HG03565 (cell line): ENCODE measurements around the gene MGAT3.

Experiments used
- ATAC-seq: cut with Tn5 transposase; IDR thresholded peaks from one replicate; pipeline ENCODE4 v1.9.1; 2021; ENCODE audit warnings: mild to moderate bottlenecking, moderate library complexity; ENCODE audit not compliant: unreplicated experiment

Gene MGAT3

GRCh38 chr22:39449708-39450107, 7.1 kb upstream of the MGAT3 start:
- ATAC-seq: no peak

- no peak for ATAC-seq
Measured at GRCh38 chr22:39450258-39450955, 6.4 kb upstream of the MGAT3 start.

GRCh38 chr22:39452740-39453040, 4.1 kb upstream of the MGAT3 start:
- no peak for ATAC-seq

GRCh38 chr22:39453765-39454378, 2.9 kb upstream of the MGAT3 start:
- no peak for ATAC-seq

DNA sequence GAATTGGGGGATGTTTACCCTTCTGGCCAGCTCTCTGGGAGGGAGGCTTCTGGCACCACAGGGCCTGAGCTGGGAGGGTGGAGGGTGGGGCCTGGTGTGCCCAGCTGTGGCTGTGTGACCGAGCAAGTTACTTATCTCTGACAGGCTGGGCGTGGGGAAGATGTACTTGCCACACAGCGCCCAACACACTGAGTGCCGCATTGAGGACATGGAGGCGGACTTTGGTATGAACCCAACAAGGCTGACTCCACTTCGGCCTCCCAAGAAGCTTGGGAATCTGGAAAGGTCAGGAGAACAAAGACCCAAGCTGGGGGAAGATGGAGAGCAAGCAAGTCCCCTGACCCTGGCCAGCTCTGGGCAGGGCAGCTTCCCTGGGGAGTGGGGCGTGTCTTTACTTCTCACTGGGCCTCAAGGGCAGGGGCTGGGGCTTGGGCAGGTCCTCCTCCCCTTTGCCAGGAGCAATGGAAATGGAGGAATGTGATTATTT, 2.4 kb upstream of the MGAT3 start:
- ATAC-seq: no peak

DNA sequence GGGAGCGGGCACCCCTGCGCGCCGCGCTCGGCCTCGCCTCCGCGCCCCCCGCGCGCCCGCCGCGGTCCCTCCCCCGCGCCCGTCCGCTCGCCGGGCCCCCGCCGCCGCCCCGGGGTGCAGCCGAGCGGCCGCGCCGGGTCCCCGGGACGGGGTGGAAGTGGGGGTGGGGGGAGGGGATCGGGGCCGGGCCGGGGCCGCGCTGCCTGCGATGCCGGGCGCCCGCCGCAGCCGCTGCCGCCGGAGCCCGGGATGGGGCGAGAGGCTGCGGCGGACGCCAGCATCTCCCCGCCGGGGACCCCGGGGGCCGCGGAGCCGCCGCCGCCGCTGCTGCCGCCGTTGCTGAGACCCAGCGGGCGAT, 365 bp downstream of the MGAT3 start:
- ATAC-seq: no peak

GRCh38 chr22:39457556-39458443, 988 bp downstream of the MGAT3 start:
- no peak for ATAC-seq

- ATAC-seq: no peak
Measured at GRCh38 chr22:39458444-39459083, 1.8 kb downstream of the MGAT3 start.

GRCh38 chr22:39459681-39460080, 2.9 kb downstream of the MGAT3 start:
- no peak for ATAC-seq

GRCh38 chr22:39462443-39463221, 5.8 kb downstream of the MGAT3 start:
- ATAC-seq: no peak

DNA sequence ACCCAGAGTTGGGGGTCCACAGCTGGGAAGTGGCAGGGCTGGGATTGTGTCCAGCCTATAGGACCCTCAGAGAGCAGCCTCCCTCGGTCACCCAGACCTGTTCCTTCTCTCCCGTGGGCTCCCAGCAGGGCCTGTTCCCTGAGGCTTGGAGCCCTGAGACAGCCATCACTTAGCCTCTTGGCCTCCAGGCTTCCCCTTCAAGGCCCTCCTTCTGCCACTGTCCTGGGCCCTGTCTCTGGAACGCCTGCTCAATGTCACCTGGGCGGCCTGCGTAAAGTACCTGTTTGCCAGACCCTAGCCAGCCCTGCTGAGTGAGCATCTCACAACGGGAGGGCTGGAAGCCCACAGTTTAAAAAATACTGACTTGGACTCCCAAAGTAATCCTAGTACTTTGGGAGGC, 6.5 kb downstream of the MGAT3 start:
- ATAC-seq: no peak

- ATAC-seq: no peak
Measured at GRCh38 chr22:39463931-39464390, 7.1 kb downstream of the MGAT3 start.

DNA sequence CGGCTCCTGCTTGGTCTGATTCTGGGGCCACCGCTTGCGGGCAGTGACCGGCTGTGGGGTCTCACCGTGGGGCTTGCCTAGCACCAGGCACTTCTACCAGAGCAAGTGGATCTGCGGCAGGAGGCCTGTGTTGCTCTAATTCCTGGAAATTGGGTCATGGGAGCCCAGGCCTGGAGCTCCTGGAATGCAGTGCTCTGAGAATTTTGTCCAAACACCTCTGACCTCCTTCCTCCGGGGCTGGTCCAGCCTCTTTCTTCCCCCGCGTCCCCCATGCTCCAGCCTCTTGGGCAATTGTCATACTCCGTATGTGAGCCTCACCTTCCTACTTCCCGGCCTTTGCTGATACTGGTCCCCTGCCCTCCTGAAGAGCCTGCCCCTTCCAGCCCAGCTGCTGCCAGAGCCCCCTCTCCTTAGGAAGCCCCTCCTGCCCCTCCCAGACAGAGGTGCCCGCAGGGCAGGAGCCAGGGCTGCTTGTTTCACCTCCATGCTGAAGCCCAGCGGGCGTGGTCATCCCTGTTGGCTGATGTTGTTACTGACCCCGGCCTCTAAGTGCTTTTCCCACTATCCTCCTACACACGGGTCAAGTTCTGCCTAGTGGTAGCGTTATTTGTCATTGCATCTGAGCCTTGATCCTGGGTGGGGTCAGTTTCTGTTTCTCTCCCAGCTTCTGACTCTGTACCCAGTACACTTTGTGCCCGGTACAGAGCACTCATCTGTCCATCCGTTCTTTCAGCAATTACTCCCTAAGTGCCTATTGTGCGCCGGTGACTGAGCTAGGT, 9.6 kb downstream of the MGAT3 start:
- no peak for ATAC-seq

DNA sequence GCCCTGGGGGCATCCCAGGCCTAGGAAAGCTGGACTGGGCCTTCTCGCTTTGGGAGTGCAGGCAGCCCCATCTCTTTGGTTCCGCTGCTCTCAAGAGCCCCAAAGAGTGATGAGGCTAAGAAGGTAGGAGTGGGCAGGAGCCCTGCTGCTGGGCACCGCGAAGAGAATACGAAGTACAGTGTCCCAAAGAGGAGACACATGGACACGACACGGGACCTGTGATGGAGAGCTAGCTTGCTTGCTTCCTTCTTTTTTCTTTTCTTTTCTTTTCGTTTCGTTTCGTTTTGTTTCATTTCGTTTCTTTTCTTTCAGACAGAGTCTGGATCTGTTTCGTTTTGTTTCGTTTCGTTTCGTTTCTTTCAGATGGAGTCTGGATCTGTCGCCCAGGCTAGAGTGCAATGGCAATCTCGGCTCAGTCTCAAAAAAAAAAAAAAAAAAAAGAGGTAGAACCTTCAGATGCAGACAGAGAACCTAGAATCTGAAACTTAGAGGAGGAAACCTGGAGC, 10.6 kb downstream of the MGAT3 start:
- no peak for ATAC-seq

- ATAC-seq: no peak
Measured at GRCh38 chr22:39468487-39469325, 11.9 kb downstream of the MGAT3 start.

GRCh38 chr22:39469326-39469680, 12.5 kb downstream of the MGAT3 start:
- ATAC-seq: no peak

DNA sequence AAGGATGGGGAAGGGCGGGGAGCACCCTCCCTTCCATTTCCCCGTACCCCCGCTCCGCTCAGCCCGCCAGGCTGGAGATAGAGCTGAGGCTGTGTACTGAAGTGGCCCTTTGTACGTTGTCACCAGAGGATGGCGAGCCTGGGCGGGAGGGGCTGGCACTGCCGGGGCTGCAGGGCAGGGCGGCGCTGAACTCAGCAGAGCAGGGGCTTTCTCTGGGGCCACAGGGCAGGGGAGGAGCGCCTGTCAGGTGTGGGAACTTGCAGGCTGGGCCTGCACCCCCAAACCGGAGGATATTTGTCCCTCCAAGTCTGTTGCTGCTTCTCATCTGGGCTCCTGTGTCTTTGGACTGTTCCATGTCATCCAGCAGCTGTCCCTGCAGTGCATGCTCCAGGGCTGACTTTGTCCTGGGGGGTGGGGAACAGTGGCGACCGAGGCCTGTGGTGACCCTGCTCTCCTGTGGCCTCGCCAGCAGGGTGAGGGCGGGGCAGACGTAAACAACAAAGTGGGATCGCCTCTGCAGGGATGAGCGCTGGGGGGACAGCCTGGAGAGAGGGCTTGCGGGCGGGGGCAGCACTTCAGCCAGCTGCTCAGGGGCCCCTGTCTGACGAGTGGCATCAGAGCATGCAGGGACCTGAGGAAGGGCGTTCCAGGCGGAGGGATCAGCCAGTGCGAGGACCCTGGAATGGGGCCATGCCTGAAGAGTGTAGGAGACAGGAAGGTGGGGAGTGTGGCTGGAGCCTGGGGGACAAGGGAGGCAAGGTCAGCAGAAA, 13.1 kb downstream of the MGAT3 start:
- no peak for ATAC-seq
